HepG2 (cell line): ENCODE results near the gene SOAT1. TPM values are rescaled to one million over a fixed set of nuclear protein-coding genes. Genes with fewer than 3 reads are reported as not detected.

ENCODE experiments used
- CENPBD1 ChIP-seq: sonication (generic); formaldehyde crosslinking; IDR thresholded peaks from 2 replicates; pipeline ENCODE4 v1.8.0; 2022; ENCODE audit warnings: missing genetic modification reagents, low read depth, mild to moderate bottlenecking, borderline replicate concordance
- DBP ChIP-seq: sonication (generic); formaldehyde crosslinking; IDR thresholded peaks from 2 replicates; pipeline ENCODE4 v1.4.0; 2020; ENCODE audit warnings: missing genetic modification reagents; ENCODE audit errors: not compliant biosample characterization
- GFI1 ChIP-seq: sonication (generic); formaldehyde crosslinking; IDR thresholded peaks from 2 replicates; pipeline ENCODE4 v1.5.0; 2020; ENCODE audit warnings: missing genetic modification reagents, mild to moderate bottlenecking, borderline replicate concordance
- HNRNPLL ChIP-seq: fragments of 200-400 bp; formaldehyde crosslinking; IDR thresholded peaks from 2 replicates; pipeline ENCODE4 v1.6.1; 2017; ENCODE audit warnings: mild to moderate bottlenecking, low read depth, low read length; ENCODE audit not compliant: poor library complexity, severe bottlenecking
- IRX3 ChIP-seq: sonication (generic); formaldehyde crosslinking; IDR thresholded peaks from 2 replicates; pipeline ENCODE4 v1.8.1; 2023; ENCODE audit warnings: mild to moderate bottlenecking, low read depth, missing genetic modification reagents, borderline replicate concordance
- KDM5A ChIP-seq: fragments of 200-600 bp; sonication (generic); IDR thresholded peaks from 2 replicates; pipeline ENCODE4 v1.7.0; 2018; ENCODE audit warnings: antibody characterized with exemption, mild to moderate bottlenecking, low read length, borderline replicate concordance
- MAZ ChIP-seq, 2 experiments: sonication (generic) in 1 of 2; formaldehyde crosslinking in 1 of 2; IDR thresholded peaks; 2 replicates each; pipeline versions ENCODE4 v1.5.0 to v1.6.1; 2012 to 2020; ENCODE audit warnings: low read depth in 2 of 2, mild to moderate bottlenecking in 2 of 2, borderline replicate concordance in 1 of 2, improper control_type of control experiment in 1 of 2, low read length in 1 of 2, missing genetic modification reagents in 1 of 2, moderate library complexity in 1 of 2
- MZF1 ChIP-seq: sonication (generic); formaldehyde crosslinking; IDR thresholded peaks from 2 replicates; pipeline ENCODE4 v1.8.1; 2023; ENCODE audit warnings: mild to moderate bottlenecking, missing genetic modification reagents, borderline replicate concordance
- RFX1 ChIP-seq: fragments of 450-650 bp; IDR thresholded peaks from 2 replicates; pipeline ENCODE4 v1.6.1; 2017
- SMARCE1 ChIP-seq: fragments of 450-650 bp; IDR thresholded peaks from 2 replicates; pipeline ENCODE4 v1.6.1; 2017; ENCODE audit warnings: borderline replicate concordance
- SOX13 ChIP-seq, 3 experiments: fragments of 450-650 bp in 1 of 3; sonication (generic) in 1 of 3; formaldehyde crosslinking in 1 of 3; IDR thresholded peaks in 2 of 3; conservative IDR thresholded peaks in 1 of 3; 2 replicates each; pipeline versions ENCODE4 v1.5.0 to v1.6.1; 2016 to 2020; ENCODE audit warnings: antibody characterized with exemption in 1 of 3, mild to moderate bottlenecking in 1 of 3, missing compliant biosample characterization in 1 of 3, missing genetic modification reagents in 1 of 3, moderate library complexity in 1 of 3
- SOX6 ChIP-seq, 2 experiments: fragments of 450-650 bp in 1 of 2; sonication (generic) in 1 of 2; formaldehyde crosslinking in 1 of 2; IDR thresholded peaks; 2 replicates each; pipeline versions ENCODE4 v1.4.0 to v1.6.1; 2017 to 2020; ENCODE audit warnings: antibody characterized with exemption in 1 of 2, mild to moderate bottlenecking in 1 of 2, missing genetic modification reagents in 1 of 2
- SSRP1 ChIP-seq: IDR thresholded peaks from 2 replicates; pipeline ENCODE4 v1.6.1; 2016; ENCODE audit warnings: control low read depth
- ZBTB34 ChIP-seq: sonication (generic); formaldehyde crosslinking; IDR thresholded peaks from 2 replicates; pipeline ENCODE4 v1.8.0; 2022; ENCODE audit warnings: mild to moderate bottlenecking, missing genetic modification reagents
- ZNF138 ChIP-seq: sonication (generic); formaldehyde crosslinking; IDR thresholded peaks from 2 replicates; pipeline ENCODE4 v1.5.0; 2020; ENCODE audit warnings: mild to moderate bottlenecking, low read depth, missing genetic modification reagents
- ZNF558 ChIP-seq: sonication (generic); formaldehyde crosslinking; IDR thresholded peaks from 2 replicates; pipeline ENCODE4 v1.9.0; 2022; ENCODE audit warnings: mild to moderate bottlenecking, missing genetic modification reagents, borderline replicate concordance
- ZNF678 ChIP-seq: sonication (generic); formaldehyde crosslinking; IDR thresholded peaks from 2 replicates; pipeline ENCODE4 v1.4.0; 2020; ENCODE audit warnings: mild to moderate bottlenecking, missing genetic modification reagents
- ZNF709 ChIP-seq: sonication (generic); formaldehyde crosslinking; IDR thresholded peaks from 2 replicates; pipeline ENCODE4 v1.5.0; 2020; ENCODE audit warnings: mild to moderate bottlenecking, missing genetic modification reagents
- ZNF788 ChIP-seq: sonication (generic); formaldehyde crosslinking; IDR thresholded peaks from 2 replicates; pipeline ENCODE4 v1.5.0; 2020; ENCODE audit warnings: mild to moderate bottlenecking, missing genetic modification reagents, borderline replicate concordance
- ZSCAN25 ChIP-seq: sonication (generic); formaldehyde crosslinking; IDR thresholded peaks from 2 replicates; pipeline ENCODE4 v1.8.0; 2022; ENCODE audit warnings: mild to moderate bottlenecking, missing genetic modification reagents
- polyA plus RNA-seq, 8 experiments: library from polyadenylated mRNA; depleted of rRNA in 3 of 8; stranded (reverse) in 7 of 8; unstranded in 1 of 8; fragments of >200 nt; fragmentation: Illumina TruSeq in 4 of 8; extraction: Trizol in 4 of 8; gene quantifications; 2 replicates each; pipeline versions ENCODE4 v1.2.1 to v1.2.3, GENCODE V29; 2011 to 2016; ENCODE audit warnings: low read depth in 4 of 8, missing spikeins in 1 of 8, mixed read lengths in 1 of 8; ENCODE audit not compliant: insufficient read depth in 1 of 8
- total RNA-seq, 5 experiments: library from RNA; depleted of rRNA; stranded (reverse); fragments of >200 nt; fragmentation: Illumina TruSeq; extraction: Trizol; gene quantifications; 2 replicates each; pipeline ENCODE4 v1.2.3, GENCODE V29; 2016; ENCODE audit warnings: low read depth in 1 of 5
- TF ChIP-seq, protein P1 (sequence below): sonication (generic); formaldehyde crosslinking; IDR thresholded peaks from 2 replicates; pipeline ENCODE4 v1.4.0; 2020; ENCODE audit warnings: missing genetic modification reagents

SOAT1 gene
- total and polyA plus RNA-seq, 2 of the 13 experiments (the other 11 are each of a cell fraction or from before 2014, with no cell fraction given) = 22.3 to 52.0 TPM

DNA sequence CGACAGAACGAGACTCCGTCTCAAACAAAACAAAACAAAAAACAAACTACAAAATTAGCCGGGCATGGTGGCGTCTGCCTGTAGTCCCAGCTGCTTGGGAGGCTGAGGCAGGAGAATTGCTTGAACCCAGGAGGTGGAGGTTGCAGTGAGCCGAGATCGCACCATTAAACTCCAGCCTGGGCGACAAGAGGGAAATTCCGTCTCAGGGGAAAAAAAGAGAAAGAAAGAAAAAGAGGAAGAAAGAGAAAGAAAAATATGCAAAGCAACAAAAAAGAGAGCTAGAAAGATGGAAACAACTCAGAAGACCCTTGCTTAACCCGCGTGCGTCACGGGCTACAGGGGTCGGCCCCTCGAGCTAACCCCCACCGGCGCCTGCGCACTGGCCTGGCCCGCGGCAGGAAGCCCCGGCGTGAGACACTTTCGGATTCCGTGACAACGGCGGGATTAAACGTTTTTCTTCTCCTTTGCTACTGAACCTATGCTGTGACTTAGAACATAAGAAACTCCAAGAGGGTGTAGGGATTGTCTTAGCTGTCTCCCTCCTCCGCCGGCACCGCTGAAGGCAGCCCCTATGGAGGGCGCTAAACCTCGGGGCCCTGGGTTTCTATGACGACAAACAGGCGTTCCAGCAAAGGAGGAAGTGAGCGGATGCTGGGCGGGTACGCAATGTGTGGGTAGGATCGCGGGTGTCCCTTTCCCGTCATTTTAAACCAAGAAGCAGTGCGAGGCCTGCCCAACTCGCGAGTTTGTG, 71.9 kb downstream of the SOAT1 start, which contains the start of gene AXDND1 (continued):
- TF ChIP-seq DBP (CRISPR knock-in tag) (no peak), ZNF678 (CRISPR knock-in tag) (no peak), ZNF788 (CRISPR knock-in tag) (no peak), SOX13 (IDR thresholded peaks at IDR 0.05) (no peak), SOX13 (CRISPR knock-in tag; conservative IDR thresholded peaks at IDR 0.05 in 1 of 2, IDR thresholded peaks at IDR 0.05 in 1 of 2) (no peak), MAZ (IDR thresholded peaks at IDR 0.05; ENCODE audit: borderline replicate concordance, low read depth, low read length) (peak; percentile 18; the same call in 1 of the 2 replicates), MAZ (CRISPR knock-in tag; IDR thresholded peaks at IDR 0.05; ENCODE audit: low read depth) (no peak; the same call in 1 of the 2 replicates), SOX6 (IDR thresholded peaks at IDR 0.05) (no peak), SOX6 (CRISPR knock-in tag; IDR thresholded peaks at IDR 0.05) (0 out of 2 replicates have a peak, but pooled peaks have one; percentile 12), ZBTB34 (0 out of 2 replicates have a peak, but pooled peaks have one; percentile 37), SSRP1 (CRISPR knock-in tag) (no peak), RFX1 (peak; percentile 83), ZNF558 (no peak), ZSCAN25 (CRISPR knock-in tag) (no peak), HNRNPLL (peak; percentile 78), ZNF138 (no peak), KDM5A (no peak; the same call in 1 of the 2 replicates), IRX3 (CRISPR knock-in tag) (peak; percentile 77; the same call in 1 of the 2 replicates), MZF1 (CRISPR knock-in tag) (no peak), SMARCE1 (no peak), CENPBD1 (CRISPR knock-in tag) (no peak), ZNF709 (CRISPR knock-in tag) (peak; percentile 74; the same call in 1 of the 2 replicates), GFI1 (CRISPR knock-in tag) (0 out of 2 replicates have a peak, but pooled peaks have one; percentile 56)
- TF ChIP-seq, protein P1, sequence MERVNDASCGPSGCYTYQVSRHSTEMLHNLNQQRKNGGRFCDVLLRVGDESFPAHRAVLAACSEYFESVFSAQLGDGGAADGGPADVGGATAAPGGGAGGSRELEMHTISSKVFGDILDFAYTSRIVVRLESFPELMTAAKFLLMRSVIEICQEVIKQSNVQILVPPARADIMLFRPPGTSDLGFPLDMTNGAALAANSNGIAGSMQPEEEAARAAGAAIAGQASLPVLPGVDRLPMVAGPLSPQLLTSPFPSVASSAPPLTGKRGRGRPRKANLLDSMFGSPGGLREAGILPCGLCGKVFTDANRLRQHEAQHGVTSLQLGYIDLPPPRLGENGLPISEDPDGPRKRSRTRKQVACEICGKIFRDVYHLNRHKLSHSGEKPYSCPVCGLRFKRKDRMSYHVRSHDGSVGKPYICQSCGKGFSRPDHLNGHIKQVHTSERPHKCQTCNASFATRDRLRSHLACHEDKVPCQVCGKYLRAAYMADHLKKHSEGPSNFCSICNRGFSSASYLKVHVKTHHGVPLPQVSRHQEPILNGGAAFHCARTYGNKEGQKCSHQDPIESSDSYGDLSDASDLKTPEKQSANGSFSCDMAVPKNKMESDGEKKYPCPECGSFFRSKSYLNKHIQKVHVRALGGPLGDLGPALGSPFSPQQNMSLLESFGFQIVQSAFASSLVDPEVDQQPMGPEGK (CRISPR knock-in tag) = peak; percentile 24
